ENCODE results near the gene MTCL1.

Gene MTCL1

DNA sequence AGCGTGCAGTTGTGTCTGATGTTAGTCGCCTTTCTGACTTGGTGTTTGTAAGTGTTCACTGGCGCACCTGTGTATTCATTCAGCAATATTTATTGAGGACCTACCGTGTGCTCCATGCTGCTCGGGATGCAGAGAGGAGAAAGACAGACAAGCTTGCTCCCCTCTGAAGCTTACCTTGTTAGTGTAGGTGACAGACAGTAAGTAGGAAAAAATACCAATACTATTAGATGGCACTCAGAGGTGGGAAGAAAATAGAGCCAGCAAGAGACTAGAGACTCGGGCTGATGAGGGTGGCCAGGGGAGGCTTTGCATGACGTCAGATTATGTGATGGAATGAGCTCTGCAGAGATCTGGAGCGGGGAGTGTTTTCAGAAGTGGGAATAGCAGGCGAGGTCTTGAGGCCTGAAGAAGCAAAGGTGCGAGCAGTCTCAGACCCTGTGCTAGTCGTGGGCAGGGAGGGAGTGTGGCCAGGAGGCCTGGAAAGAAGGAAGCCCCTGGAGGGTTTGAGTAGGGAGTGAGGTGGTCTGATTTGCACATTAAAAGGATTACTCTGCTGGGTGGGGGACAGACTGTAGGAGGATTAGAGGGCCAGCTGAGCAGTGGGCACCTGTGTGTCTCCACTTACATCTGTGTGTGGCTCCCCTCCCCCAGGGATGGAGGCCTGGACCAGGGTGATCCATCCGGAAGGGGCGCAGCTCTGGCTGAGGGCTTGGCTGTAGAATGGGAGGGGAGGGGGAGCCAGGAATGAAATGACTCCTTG is 11.8 kb downstream of the MTCL1 start:
- no peaks in the 10 kb centered on the region for H3K79me2 ChIP-seq
- H3K27ac ChIP-seq: no peak overlapping the region
- TF ChIP-seq, protein P1, sequence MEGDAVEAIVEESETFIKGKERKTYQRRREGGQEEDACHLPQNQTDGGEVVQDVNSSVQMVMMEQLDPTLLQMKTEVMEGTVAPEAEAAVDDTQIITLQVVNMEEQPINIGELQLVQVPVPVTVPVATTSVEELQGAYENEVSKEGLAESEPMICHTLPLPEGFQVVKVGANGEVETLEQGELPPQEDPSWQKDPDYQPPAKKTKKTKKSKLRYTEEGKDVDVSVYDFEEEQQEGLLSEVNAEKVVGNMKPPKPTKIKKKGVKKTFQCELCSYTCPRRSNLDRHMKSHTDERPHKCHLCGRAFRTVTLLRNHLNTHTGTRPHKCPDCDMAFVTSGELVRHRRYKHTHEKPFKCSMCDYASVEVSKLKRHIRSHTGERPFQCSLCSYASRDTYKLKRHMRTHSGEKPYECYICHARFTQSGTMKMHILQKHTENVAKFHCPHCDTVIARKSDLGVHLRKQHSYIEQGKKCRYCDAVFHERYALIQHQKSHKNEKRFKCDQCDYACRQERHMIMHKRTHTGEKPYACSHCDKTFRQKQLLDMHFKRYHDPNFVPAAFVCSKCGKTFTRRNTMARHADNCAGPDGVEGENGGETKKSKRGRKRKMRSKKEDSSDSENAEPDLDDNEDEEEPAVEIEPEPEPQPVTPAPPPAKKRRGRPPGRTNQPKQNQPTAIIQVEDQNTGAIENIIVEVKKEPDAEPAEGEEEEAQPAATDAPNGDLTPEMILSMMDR (IDR thresholded peaks at IDR 0.05): no peak

GRCh38 chr18:8718401-8718913 is 13.1 kb downstream of the MTCL1 start:
- Histone ChIP-seq H3K4me3 (ENCODE audit: low read depth, low read length) (no peak overlapping the region), H3K9me3 (ENCODE audit: control insufficient read depth, low read length) (no peaks in the 10 kb centered on the region), H3K9ac (no peak overlapping the region), H3K27ac (no peak overlapping the region), H3K4me1 (peaks cover 9% of the 10 kb centered on the region), H3K36me3 (ENCODE audit: control insufficient read depth, insufficient read depth, low read length) (no peaks in the 10 kb centered on the region), H3K27me3 (ENCODE audit: control insufficient read depth, insufficient read depth, low read length) (no peaks in the 10 kb centered on the region), H3K4me2 (ENCODE audit: low read length) (no peak overlapping the region), H3K79me2 (no peaks in the 10 kb centered on the region), H2AFZ (no peak overlapping the region)
- TF ChIP-seq, protein P1 (IDR thresholded peaks at IDR 0.05): no peak

More for the DNA sequence above, 11.8 kb downstream of the MTCL1 start:
- no peak overlapping the region for H3K9ac ChIP-seq
- H2AFZ ChIP-seq: no peak overlapping the region
- peaks cover 9% of the 10 kb centered on the region for H3K4me1 ChIP-seq
- no peaks in the 10 kb centered on the region for H3K36me3 ChIP-seq (ENCODE audit: control insufficient read depth, insufficient read depth, low read length)
- H3K4me2 ChIP-seq (ENCODE audit: low read length): no peak overlapping the region
- no peaks in the 10 kb centered on the region for H3K9me3 ChIP-seq (ENCODE audit: control insufficient read depth, low read length)
- no peak overlapping the region for H3K4me3 ChIP-seq (ENCODE audit: low read depth, low read length)
- no peaks in the 10 kb centered on the region for H3K27me3 ChIP-seq (ENCODE audit: control insufficient read depth, insufficient read depth, low read length)

DNA sequence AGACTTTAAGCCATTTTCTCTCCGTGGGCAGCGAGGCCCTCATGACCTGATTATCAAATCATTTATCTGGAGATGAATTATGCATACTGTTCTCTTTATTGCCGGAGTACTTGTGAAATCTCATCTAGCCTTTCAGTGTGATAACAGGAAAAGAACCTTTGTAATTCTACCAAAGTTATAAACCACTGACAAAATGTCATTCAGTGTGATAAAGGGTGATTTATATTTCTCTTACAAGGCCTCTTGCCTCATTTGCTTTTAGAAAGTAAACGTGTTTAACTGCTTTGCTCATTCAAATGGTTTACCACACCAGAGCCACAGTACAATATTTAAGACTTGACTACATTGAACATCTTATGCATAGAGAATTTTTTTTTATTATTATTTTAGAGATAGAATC is 13.8 kb downstream of the MTCL1 start:
- H3K4me3 ChIP-seq (ENCODE audit: low read depth, low read length): no peak overlapping the region
- H3K27ac ChIP-seq: no peak overlapping the region
- TF ChIP-seq, protein P1 (IDR thresholded peaks at IDR 0.05): no peak
- H3K4me1 ChIP-seq: peaks cover 9% of the 10 kb centered on the region
- no peaks in the 10 kb centered on the region for H3K79me2 ChIP-seq
- H3K9me3 ChIP-seq (ENCODE audit: control insufficient read depth, low read length): no peaks in the 10 kb centered on the region
- H3K27me3 ChIP-seq (ENCODE audit: control insufficient read depth, insufficient read depth, low read length): no peaks in the 10 kb centered on the region
- H3K36me3 ChIP-seq (ENCODE audit: control insufficient read depth, insufficient read depth, low read length): no peaks in the 10 kb centered on the region
- H2AFZ ChIP-seq: no peak overlapping the region
- no peak overlapping the region for H3K4me2 ChIP-seq (ENCODE audit: low read length)
- H3K9ac ChIP-seq: no peak overlapping the region

DNA sequence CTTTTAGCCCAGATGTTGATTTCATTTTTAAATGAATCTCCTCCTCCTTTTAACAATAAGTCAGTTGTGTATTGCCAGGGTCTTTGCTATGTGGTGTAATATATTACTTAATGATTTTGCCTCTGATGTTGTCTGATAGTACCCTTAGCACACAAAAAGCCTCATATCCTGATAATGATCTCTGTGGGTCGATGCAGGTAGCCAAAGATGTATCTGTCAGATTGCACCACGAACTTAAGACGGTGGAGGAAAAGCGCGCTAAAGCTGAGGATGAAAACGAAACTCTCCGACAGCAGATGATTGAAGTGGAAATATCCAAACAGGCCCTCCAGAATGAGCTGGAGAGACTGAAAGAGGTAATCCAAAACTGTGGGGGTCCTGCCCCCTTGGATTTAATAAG is 14.8 kb downstream of the MTCL1 start:
- TF ChIP-seq, protein P1 (IDR thresholded peaks at IDR 0.05): no peak
- Histone ChIP-seq H3K4me1 (peaks cover 9% of the 10 kb centered on the region), H3K27me3 (ENCODE audit: control insufficient read depth, insufficient read depth, low read length) (no peaks in the 10 kb centered on the region), H2AFZ (peak overlapping the region; percentile 48), H3K36me3 (ENCODE audit: control insufficient read depth, insufficient read depth, low read length) (no peaks in the 10 kb centered on the region), H3K79me2 (no peaks in the 10 kb centered on the region), H3K9me3 (ENCODE audit: control insufficient read depth, low read length) (no peaks in the 10 kb centered on the region), H3K27ac (no peak overlapping the region), H3K9ac (no peak overlapping the region), H3K4me2 (ENCODE audit: low read length) (no peak overlapping the region), H3K4me3 (ENCODE audit: low read depth, low read length) (no peak overlapping the region)
